GM19324 (cell line): ENCODE results near the gene SRMS.

Experiments used
- ATAC-seq: cut with Tn5 transposase; IDR thresholded peaks from one replicate; pipeline ENCODE4 v1.9.1; 2021; ENCODE audit warnings: mild to moderate bottlenecking, moderate library complexity; ENCODE audit not compliant: unreplicated experiment, low FRiP score

SRMS gene

DNA sequence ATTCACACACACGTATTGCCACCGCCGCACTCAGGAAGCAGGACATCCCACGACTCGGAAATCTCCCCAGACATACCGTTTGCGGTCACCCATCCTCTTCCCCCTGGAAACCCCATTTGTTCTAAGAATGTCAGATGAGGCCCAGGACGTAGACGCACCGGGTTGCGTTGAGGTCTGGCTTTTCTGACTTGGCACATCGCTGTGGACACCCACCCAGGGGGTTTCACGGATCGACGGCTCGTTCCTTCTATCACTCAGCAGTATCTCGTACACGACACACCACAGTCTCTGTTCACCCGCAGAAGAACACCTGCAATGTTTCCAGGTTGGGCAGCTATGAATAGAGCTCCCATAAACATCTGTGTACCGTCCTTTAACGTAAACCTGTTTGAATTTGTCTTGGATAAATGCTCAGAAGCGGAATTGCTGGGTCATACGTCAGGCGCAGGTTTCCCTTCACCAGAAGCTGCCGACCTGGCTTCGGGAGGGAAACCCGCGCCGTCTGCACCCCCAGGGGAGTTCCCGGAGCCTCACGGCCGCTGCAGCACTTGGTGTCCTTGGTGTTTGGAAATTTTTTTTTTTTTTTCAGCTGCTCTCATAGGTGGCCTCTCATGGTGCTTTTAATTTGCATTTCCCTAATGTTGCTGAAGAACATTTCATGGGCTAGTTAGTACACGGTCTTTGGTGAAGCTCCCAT, 39.3 kb downstream of the SRMS start:
- no peak for ATAC-seq

DNA sequence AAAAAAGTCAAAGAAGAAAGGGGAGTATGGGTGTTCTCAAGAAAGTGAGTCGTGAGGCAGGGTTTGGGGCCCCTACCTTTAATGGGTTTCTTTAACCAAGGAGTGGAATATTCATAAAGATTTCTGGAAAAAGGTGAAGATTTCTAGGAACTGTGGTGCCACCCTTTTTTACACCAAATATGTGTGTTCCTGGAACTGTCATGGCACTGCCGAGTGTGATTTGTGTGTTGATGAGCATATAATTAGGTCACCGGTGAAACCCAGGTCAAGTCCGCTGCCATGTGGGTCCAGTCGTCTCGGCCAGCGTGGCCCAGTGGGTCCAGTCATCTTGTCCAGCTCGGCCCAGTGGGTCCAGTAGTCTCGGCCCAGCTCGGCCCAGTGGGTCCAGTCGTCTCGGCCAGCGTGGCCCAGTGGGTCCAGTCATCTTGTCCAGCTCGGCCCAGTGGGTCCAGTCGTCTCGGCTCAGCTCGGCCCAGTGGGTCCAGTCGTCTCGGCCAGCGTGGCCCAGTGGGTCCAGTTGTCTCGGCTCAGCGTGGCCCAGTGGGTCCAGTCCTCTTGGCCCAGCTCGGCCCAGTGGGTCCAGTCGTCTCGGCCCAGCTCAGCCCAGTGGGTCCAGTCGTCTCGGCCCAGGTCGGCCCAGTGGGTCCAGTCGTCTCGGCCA, 40.3 kb downstream of the SRMS start:
- ATAC-seq, result no peak

DNA sequence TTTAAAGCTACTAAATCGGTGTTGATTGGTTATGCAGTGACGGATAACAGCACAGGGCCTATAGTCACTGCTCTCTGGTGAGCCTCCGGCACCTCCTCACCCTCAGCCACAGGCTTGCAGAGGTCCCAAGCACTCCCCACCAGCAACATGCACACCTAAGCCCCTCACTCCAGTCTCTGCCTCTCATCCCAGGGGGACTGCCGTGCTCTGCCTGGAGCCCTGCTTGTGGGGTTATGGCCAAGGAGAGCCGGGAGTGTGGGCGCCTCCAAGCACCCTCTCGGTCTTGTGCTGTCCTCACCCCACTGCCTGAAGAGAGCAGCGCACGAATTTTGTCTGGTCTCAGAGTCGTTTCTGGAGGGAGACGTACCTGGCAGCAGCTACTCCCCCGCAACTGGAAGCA, 41.8 kb downstream of the SRMS start:
- no peak for ATAC-seq

DNA sequence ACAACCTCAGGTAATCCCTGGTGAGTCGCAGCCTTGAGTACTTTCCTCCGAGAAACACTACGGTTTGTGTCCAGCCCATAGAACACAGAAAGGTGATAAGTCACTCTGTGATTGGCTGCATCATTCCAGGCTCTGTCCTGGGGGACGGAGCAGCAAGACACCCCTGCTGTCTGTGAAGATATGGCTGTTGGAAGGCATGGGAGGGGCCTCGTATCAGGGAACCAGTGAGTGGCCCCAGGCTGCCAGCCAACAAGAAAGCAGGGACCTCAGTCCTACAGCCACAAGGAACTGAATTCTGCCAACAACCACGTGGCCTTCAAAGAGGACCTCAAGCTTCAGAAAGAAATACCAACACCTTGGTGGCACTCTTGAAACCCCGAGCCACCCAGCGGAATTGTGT, 42.3 kb downstream of the SRMS start:
- ATAC-seq, result no peak

DNA sequence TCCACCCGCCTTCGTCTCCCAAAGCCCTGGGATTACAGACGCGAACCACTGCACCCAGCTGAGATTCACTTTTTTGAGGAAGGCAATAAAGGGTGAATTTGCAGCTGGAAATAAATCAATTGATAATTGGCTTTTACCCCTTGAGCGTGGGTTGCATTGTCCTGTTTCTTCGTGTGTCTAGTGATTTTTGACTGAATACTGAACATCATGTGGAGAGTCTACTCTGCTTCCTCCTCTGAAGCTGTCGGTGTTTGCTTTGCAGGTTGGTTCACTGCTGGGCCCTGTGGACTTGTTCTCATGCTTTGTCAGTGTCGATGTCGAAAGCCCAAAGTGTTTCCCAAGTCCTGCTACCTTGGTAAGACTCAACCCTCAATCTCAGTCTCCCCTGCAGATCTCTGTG, 42.9 kb downstream of the SRMS start:
- ATAC-seq, result no peak

DNA sequence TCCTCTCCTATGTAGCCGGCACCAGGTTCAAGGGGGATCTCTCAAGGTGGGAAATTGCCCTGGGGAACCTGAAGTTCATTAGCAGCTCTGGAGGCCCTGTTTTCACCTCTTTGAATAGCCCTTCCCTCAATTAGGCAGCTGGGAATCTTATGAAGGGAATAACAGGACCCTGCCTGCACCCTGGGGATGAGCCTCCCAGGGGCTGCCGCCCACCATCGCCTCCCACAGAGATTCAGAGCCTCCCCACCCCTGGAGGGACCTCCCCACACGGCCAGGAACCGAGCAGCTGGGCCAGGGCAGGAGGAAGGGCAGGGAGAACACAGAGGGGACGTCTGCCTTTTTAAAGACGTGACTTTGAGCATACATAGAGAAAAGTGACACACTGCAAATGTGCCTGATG, 44.0 kb downstream of the SRMS start:
- ATAC-seq, result no peak

DNA sequence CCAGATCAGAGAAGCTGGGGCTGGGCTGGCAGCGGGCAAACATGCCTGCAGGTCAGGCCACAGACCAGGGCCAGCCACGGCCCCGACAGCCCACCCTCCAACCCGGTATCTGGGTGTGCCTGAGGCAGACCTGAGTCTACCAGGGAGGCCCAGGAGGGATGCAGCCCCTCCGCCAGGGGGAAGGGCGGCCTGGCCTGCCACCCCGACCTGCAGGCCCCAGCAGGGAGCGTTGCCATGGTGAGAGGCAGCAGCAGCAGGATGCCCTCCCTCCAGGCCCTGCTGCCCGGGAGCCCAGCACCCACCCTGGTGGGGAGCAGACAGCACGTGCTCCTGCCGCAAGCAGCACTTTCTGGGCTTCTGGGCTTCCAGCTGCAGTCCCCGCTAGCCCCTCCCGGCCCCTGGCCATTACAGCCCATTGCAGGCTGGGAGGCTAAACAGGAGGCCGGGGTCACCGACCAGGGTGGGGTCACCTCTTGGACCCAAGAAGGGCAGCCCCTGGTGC, 44.8 kb downstream of the SRMS start:
- no peak for ATAC-seq

DNA sequence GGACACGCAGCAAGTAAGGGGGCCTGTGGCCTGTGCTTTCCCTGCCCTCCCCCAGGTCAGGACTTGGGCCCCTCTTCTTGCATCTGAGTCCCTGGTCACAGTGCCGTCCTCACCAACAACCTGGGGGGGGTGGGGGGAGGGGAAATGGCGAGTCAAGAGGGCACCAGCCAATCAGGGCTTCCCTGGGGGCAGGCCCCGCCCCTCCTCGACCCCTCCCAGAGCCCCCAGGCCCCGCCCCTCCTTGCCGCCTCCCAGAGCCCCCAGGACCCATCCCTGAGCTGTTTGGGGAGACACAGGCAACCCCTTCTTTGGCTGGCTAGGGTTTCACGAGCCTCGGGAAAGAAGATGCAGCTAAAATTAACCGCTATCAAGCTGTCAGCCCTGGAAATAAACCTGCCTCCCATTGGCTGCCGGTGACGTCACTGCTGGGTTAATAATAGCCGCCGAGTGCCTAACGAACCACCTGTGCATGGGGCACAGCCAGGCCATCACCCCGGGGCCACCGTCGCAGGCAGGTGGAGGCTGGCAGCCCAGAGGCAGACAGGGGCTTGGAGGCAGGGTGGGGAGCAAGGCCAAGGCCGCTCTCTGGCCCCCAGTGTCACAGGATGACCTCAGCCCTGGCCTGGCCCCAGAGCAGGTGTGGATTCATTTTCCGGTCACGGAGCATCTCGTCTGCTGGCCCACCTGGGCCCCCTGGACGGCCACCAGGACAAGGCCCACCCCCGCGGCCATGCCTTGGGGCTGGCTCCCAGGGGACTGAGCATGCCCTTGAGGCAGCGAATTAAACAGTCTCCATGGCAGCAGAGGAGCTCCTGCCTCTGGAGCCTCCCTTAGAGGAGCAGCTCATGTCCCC, 45.5 kb downstream of the SRMS start:
- no peak for ATAC-seq

DNA sequence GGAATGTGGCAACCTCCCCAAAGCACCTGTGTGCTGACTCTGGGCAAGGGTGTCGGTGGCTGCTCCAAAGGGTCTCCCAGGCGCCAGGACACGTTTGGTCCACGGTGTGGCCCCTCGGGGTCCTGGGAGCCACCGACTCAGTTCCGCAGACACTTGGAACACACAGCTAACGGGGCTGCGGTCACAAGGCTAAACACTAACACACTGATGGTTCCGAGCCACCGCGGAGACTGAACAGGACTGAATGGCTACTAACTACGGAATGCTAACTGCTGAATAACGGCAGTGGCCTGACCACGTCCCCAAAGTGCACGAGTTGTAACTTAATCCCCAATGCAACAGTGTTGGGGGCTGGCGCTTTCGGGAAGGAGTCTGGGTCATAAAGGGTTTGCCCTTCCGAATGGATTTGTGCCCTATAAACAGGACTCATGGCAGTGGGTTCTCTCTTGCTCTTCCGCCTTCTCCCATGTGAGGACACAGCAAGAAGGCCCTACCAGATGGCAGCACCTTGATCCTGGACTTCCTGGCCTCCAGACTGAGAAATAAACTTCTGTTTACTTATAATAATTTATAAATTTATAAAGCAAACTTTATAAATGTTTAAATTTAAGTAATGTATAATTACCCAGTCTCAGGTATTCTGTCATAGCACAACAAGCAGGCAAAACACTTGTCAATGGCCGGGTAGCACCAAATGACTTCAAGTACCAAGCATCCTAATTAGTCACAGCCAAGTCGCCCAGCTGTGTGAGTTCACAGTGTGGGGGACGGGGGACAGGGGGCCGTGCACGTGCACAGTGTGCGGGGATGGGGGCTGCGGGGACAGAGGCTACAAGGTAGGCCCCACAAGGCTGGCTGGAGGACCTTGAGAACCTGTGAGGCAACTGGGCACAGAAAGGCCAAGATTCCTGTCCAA, 46.4 kb downstream of the SRMS start:
- no peak for ATAC-seq

DNA sequence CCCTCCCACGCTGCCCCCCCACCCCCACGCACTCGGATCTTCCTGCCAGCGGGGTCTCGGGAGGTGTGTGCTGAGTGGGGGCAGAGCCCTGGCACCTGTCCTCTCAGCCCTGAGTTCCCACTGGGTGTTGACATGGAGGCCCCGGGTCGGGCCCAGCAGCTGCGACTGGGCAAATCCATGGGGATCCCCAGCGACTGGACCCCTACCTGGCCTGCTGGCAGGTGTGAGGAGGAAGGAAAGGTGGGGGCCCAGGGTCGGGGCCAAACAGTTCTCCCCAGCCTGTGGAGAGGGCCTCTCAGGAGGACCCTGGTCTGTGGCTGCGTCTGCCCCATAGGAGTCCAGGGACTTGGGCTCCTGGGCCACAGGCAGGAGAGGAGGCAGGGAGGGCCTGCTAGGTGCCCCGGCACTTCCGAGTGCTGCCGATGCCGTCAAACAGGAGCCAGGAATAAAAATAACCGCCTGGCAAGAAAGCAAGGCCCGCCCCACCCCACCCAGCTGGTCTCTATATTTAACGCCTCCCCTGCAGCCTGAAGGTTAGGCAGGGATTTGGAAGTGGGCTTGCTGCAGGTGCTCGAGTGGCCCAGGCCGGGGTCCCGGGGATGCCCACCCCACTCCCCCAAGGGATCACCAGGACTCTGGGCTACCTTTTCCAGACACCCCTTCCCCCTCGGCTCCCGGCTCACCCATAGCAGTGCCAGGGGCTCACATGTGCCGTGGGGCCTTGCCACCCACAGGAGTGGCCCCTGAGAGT, 47.2 kb downstream of the SRMS start:
- no peak for ATAC-seq

DNA sequence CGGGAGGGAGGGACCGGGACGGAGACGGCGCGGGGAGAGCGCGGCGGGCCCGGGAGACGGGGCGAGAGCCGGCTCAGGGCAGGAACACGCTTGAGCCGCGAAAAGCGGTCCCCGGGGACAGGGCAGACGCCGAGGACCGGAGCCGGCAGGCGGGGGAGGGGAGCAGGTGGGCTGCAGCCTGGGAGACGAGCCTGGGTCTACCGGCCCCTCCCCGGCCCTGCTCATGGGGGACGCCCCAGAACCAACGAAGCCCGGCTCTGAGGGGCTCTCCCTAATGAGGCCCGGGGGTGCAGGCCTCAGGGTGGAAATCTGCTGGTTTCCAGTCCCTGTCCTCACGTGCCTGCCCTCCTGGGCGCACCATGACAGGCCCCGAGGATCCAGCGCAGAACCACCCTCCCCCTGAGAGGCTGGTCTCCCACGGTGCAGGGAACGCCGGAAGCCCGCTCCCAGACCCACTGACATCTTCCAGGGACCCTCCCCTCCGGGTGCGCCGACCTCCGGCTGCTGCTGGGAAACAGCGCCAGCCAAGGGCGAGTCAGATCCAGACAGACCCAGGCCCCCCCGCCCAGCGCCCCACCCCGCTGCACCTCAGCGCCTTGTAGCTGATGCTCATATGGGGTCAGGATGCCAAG, 48.1 kb downstream of the SRMS start:
- ATAC-seq, result no peak

DNA sequence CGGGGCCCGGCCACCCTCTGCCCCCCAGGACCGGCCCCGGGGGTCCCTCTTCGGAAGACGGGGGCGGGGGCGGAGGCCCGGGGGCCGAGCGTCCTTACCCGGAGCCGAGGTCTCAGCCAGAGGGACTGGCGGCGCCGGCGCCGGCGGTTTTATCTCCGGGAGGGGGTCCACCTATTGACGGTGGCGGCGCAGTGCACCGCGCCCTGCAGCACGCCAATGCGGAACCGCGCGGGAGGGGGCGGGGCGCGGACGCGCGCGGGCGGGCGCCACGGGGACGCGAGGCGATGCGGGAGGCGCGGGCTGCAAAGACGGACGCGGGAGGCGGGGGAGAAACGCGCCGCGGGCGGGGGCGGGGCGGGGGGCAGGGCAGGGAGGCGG, 48.6 kb downstream of the SRMS start, which contains the start of gene EEF1A2:
EEF1A2 (minus strand) TSS at position 124 of the 378 bp plus-strand sequence. CDS start 1,320 bp downstream, outside the sequence.
- ATAC-seq, result no peak

DNA sequence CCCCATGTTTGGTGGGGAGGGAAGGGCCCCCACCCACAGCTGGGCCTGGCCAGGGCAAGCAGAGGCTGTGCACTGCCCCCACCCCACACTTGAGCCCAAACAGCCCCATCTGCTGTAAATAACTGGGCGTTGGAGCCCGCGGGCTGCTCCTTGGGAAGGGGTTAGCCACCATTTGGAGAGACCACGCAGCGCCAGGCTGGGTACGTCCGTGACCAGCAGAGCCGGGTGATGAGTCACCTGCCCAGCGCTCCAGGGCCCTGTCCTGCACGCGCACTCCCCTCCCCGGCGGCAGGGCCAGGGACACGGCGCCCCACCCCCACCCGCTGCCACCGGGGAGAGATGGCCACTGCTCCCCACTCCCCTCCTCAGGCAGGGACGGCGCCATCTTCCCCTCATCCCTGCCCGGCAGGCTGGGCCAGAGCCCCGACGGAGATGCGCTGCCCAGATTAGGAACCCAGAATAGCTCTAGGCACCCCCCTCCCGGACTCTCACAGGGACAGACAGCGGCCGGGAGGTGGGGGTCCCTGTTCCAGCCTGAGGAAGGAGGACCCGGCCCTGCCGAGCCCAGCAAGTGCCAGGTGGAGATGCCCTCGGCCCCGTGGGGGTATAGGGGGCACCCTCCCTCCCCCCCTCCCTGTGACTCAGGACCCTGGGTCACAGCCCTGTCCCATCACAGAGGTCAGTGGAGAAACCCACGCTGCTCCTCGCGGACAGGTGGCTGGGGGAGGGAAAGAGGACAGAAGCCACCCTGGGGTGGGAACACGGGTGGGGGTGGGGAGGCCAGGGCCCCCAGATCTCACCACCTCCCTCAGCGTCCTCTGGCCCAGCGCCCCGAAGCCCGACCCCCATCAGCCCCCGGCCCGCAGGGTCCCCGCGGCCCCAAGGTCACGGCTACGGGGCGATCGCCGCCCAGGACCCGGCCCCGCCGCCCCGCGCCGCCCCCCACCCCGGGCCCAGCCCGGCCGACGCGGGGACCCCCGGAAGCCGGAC, 49.3 kb downstream of the SRMS start:
- ATAC-seq, result no peak

DNA sequence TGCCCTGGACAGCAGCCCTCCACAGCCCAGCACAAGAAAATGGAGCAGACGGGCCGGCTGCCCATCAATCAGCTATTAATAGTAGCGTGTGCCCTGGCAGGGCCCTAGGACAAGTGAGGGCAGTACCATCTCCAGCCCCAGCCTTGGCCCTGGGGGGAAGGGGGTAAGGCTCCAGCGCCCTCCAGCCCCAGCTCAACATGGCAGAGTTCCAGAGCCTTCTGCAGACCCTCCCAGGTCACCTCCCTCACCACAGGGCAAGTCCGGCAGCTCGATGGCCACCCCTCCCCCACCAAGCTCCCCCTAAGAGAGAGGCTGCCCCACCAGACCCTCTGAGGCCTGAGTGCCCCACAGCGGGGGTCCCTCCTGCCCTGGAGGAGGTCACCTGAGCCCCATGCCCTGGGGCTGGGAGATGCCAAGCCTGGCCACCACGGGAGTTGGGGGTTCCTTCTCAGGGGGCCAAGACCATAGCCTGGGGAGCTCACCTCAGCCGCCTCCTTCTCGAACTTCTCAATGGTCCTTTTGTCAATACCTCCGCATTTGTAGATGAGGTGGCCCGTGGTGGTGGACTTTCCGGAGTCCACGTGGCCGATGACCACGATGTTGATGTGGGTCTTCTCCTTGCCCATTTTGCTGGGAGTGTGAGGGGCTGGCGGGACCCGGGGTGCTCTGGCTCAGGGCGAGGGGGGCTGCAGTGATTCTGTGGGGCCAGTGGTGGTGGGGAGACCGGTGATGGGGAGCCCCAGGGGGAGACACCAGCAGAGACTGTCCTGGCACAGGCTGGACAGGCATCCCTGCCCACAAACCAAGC, 50.2 kb downstream of the SRMS start:
- no peak for ATAC-seq

DNA sequence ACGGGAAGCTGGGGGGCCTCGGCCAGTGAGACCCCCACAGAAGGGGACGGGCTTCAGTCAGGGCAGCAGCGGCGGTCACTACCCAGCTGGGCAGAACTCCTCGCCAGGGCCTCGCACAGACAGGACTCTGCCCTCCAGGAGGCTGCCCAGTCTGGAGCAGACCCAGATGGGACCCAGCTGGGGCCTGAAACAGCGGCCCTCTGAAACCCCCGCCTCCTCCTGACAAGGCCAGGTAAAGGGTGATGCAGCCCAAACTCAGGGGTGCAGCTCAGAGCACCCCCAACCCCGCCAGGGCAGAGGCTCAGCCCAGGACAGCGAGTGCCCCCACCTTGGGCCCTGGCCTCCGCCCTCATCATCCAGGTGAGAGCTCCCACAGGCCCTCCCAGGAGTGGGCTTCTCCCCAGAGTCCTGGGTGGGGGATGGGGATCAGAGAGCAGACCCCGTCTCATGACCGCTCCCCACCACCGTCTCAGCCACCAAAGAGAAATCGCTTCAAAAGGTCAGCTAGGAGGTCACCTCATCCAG, 50.9 kb downstream of the SRMS start:
- ATAC-seq, result no peak

DNA sequence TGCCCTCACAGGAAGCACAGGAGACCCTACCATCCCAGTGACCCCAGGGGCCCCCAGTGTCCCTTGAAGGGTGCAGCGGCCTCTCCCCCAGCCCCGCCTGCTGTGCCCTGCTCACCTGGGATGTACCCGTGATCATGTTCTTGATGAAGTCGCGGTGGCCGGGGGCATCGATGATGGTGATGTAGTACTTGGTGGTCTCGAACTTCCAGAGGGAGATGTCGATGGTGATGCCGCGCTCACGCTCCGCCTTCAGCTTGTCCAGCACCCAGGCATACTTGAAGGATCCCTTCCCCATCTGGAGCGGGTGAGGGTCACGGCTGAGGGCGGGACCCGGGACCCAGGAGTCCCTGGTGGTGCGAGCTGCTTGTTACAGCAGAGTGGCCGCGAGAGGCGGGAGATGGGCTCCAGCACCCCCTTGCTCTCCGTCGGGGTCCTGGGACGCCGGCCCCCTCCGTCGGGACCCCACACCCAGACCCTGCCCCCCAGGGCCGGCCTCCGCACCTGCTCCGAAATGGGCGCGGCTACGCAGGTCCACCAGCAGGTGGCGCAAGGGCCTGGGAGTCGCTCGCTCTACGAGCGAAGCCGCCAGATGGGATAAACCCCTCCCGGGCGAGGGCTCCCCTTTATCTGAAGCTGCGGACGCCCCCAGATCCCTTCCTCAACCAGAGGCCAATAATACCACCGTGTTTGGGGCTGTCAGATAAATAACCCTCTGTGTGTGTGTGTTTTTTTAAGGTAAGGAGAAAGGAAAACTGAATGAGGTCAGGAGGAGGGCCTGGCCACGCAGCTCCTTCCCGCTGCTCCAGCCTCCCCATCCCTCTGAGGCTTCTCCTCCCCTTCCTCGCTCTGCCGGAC, 51.6 kb downstream of the SRMS start:
- ATAC-seq, result no peak
